Endodermal cell (in vitro differentiated cells): ENCODE measurements around the gene IQCN. TPM values are rescaled to one million over a fixed set of nuclear protein-coding genes. Genes with fewer than 3 reads are reported as not detected.

ENCODE experiments used
- DNase-seq: peaks from one replicate; pipeline ENCODE4 v3.0.0-alpha.2; 2017
- H3K27ac ChIP-seq: 2 replicates; pipeline ENCODE4 v1.5.1; 2013; ENCODE audit warnings: mild to moderate bottlenecking, low read depth, low read length, moderate library complexity
- H3K27me3 ChIP-seq: 2 replicates; pipeline ENCODE4 v1.6.1; 2013; ENCODE audit warnings: mild to moderate bottlenecking, low read length, moderate library complexity; ENCODE audit not compliant: insufficient read depth, control insufficient read depth, poor library complexity, severe bottlenecking
- H3K36me3 ChIP-seq: 2 replicates; pipeline ENCODE4 v1.7.0; 2013; ENCODE audit warnings: mild to moderate bottlenecking, low read length, moderate library complexity; ENCODE audit not compliant: control insufficient read depth, insufficient read depth
- H3K4me1 ChIP-seq: one replicate; pipeline ENCODE4 v1.7.0; 2013; ENCODE audit warnings: low read length; ENCODE audit not compliant: control insufficient read depth, insufficient read depth
- H3K4me3 ChIP-seq: 2 replicates; pipeline ENCODE4 v1.5.1; 2013; ENCODE audit warnings: mild to moderate bottlenecking, low read length, moderate library complexity
- H3K9ac ChIP-seq: 2 replicates; pipeline ENCODE4 v1.6.1; 2013; ENCODE audit warnings: mild to moderate bottlenecking, low read length, moderate library complexity; ENCODE audit not compliant: poor library complexity, severe bottlenecking; ENCODE audit errors: extremely low read depth
- H3K9me3 ChIP-seq: 2 replicates; pipeline ENCODE4 v1.6.1; 2013; ENCODE audit warnings: mild to moderate bottlenecking, low read length, moderate library complexity; ENCODE audit not compliant: control insufficient read depth
- H3K27ac Mint-ChIP-seq: 2 replicates; pipeline ENCODE4 v1.8.0; 2020; ENCODE audit warnings: mixed read lengths
- H3K27me3 Mint-ChIP-seq: 2 replicates; pipeline ENCODE4 v1.8.0; 2021; ENCODE audit warnings: mild to moderate bottlenecking, mixed read lengths; ENCODE audit not compliant: insufficient read depth
- H3K36me3 Mint-ChIP-seq: 2 replicates; pipeline ENCODE4 v1.8.0; 2020; ENCODE audit warnings: low read depth, mixed read lengths
- H3K4me1 Mint-ChIP-seq: 2 replicates; pipeline ENCODE4 v1.8.0; 2020; ENCODE audit warnings: mixed read lengths
- H3K4me3 Mint-ChIP-seq: 2 replicates; pipeline ENCODE4 v1.8.0; 2020; ENCODE audit warnings: mild to moderate bottlenecking, moderate library complexity, mixed read lengths
- H3K9me3 Mint-ChIP-seq: 2 replicates; pipeline ENCODE4 v1.8.0; 2020; ENCODE audit warnings: mild to moderate bottlenecking, mixed read lengths
- WGBS, 2 experiments: methylation state at CpG; one replicate each; pipeline versions ENCODE4 v1.1.5 to v1.1.7; 2013; ENCODE audit warnings: missing lambda C conversion rate in 2 of 2, mixed read lengths in 1 of 2; ENCODE audit not compliant: insufficient coverage in 1 of 2, insufficient read length in 1 of 2; 5-methylcytosine and 5-hydroxymethylcytosine counted together
- total RNA-seq, 2 donors: library from RNA; stranded (reverse); fragmentation: NEBNext Ultra II Directional in 1 of 2; extraction: Animal tissue kit (Norgen Biotek cat#: 25700) in 1 of 2; gene quantifications; 2 replicates in 1 of 2; 3 replicates in 1 of 2; pipeline ENCODE4 v1.2.1, GENCODE V29; 2021
- TF ChIP-seq, protein P1 (sequence below): fragments of 200-600 bp; sonication (generic); conservative IDR thresholded peaks from 2 replicates; pipeline ENCODE4 v1.5.0; 2021; ENCODE audit warnings: antibody characterized with exemption, mild to moderate bottlenecking

The IQCN gene
- total RNA-seq, 2 donors from 2014 or later, result 2.4 to 3.3 TPM

DNA sequence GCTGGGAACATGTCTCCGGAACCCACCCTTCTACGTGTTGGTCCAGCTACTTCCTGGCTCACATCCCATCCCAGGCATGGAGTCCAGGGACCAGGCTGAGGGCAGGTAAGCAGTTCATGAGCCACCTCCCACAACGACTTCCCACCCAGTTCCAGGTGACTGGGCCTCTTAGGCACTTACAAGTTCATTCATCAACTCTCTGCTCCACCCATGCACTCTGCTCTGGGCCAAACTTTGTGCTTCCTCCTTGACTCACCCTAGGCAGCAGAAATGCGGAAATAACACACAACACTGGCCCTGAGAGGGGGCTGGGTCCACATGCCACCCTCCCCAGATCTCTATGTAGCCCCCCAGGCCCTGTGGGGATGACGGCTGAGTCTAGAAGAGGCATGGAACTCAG lies 20.5 kb downstream of the IQCN start:
- H3K36me3 ChIP-seq, result no peaks in the 10 kb centered on the region
- TF ChIP-seq, protein P1, sequence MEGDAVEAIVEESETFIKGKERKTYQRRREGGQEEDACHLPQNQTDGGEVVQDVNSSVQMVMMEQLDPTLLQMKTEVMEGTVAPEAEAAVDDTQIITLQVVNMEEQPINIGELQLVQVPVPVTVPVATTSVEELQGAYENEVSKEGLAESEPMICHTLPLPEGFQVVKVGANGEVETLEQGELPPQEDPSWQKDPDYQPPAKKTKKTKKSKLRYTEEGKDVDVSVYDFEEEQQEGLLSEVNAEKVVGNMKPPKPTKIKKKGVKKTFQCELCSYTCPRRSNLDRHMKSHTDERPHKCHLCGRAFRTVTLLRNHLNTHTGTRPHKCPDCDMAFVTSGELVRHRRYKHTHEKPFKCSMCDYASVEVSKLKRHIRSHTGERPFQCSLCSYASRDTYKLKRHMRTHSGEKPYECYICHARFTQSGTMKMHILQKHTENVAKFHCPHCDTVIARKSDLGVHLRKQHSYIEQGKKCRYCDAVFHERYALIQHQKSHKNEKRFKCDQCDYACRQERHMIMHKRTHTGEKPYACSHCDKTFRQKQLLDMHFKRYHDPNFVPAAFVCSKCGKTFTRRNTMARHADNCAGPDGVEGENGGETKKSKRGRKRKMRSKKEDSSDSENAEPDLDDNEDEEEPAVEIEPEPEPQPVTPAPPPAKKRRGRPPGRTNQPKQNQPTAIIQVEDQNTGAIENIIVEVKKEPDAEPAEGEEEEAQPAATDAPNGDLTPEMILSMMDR, result no peak
- no peak overlapping the region for H3K27ac Mint-ChIP-seq
- no peaks in the 10 kb centered on the region for H3K4me1 Mint-ChIP-seq
- H3K27me3 Mint-ChIP-seq, result peaks cover 37% of the 10 kb centered on the region
- no peak overlapping the region for H3K9ac ChIP-seq
- H3K27me3 ChIP-seq, result peaks cover 24% of the 10 kb centered on the region
- no peak overlapping the region for H3K27ac ChIP-seq
- no peak for DNase-seq
- H3K9me3 Mint-ChIP-seq, result no peaks in the 10 kb centered on the region
- no peaks in the 10 kb centered on the region for H3K4me1 ChIP-seq
- H3K4me3 Mint-ChIP-seq, result no peak overlapping the region
- H3K4me3 ChIP-seq, result no peak overlapping the region
- H3K9me3 ChIP-seq, result no peaks in the 10 kb centered on the region
- no peaks in the 10 kb centered on the region for H3K36me3 Mint-ChIP-seq
- WGBS, 2 experiments, result 61 to 78% methylated on average over 4 to 5 of the region's 5 CpGs

DNA sequence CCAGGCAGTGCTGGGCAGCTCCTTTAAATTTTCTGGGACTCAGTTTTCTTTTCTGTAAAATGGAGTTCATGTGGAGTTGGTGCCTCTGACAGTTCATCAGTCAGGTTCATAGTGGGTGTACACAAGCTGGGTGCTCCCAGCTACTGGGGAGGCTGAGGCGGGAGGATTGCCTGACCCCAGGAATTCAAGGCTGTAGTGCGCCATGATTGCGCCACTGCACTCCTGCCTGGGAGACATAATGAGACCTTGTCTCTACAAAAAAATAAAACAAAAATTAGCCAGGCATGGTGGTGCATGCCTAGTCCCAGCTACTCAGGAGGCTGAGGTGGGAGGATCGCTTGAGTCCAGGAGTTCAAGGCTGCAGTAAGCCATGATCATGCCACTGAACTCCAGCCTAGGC lies 21.1 kb downstream of the IQCN start:
- H3K36me3 ChIP-seq, result no peaks in the 10 kb centered on the region
- H3K4me1 ChIP-seq, result peaks cover under 1% of the 10 kb centered on the region
- 88 to 90% methylated on average over 2 to 4 of the region's 4 CpGs for WGBS, 2 experiments
- TF ChIP-seq, protein P1, result no peak
- Mint-ChIP-seq H3K27me3 (peaks cover 37% of the 10 kb centered on the region), H3K4me3 (no peak overlapping the region), H3K9me3 (no peaks in the 10 kb centered on the region), H3K4me1 (peaks cover 4% of the 10 kb centered on the region), H3K36me3 (no peaks in the 10 kb centered on the region), H3K27ac (no peak overlapping the region)
- peaks cover 24% of the 10 kb centered on the region for H3K27me3 ChIP-seq
- H3K9me3 ChIP-seq, result no peaks in the 10 kb centered on the region
- no peak overlapping the region for H3K27ac ChIP-seq
- DNase-seq, result no peak
- H3K9ac ChIP-seq, result no peak overlapping the region
- H3K4me3 ChIP-seq, result no peak overlapping the region

DNA sequence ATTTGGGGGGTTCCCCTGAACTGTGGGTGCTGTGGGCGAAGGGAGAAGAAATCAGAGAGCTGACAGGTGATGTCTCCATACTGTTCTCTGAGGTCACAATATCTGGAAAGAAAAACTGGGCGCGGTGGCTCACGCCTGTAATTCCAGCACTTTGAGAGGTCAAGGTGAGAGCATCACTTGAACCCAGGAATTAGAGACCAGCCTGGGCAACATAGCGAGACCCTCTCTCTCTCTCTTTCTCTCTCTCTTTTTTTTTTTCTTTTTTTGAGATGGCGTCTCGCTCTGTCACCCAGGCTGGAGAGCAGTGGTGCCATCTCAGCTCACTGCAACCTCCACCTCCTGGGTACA lies 21.9 kb downstream of the IQCN start:
- no peaks in the 10 kb centered on the region for H3K36me3 ChIP-seq
- TF ChIP-seq, protein P1, result no peak
- no peak overlapping the region for H3K4me3 ChIP-seq
- H3K27ac ChIP-seq, result no peak overlapping the region
- 83 to 85% methylated on average over 7 of the region's 7 CpGs for WGBS, 2 experiments
- H3K9ac ChIP-seq, result no peak overlapping the region
- H3K36me3 Mint-ChIP-seq, result no peaks in the 10 kb centered on the region
- peaks cover 24% of the 10 kb centered on the region for H3K27me3 ChIP-seq
- no peak overlapping the region for H3K4me3 Mint-ChIP-seq
- H3K27ac Mint-ChIP-seq, result no peak overlapping the region
- peaks cover 10% of the 10 kb centered on the region for H3K4me1 Mint-ChIP-seq
- H3K9me3 Mint-ChIP-seq, result no peaks in the 10 kb centered on the region
- DNase-seq, result no peak
- H3K4me1 ChIP-seq, result peaks cover 8% of the 10 kb centered on the region
- H3K9me3 ChIP-seq, result no peaks in the 10 kb centered on the region
- peaks cover 35% of the 10 kb centered on the region for H3K27me3 Mint-ChIP-seq
